DND-41 (cell line): ENCODE data around the gene OR7G1.

ENCODE experiments used
- ATAC-seq: fragments of 200-7000 bp; cut with Tn5 transposase; 3 replicates; pipeline ENCODE4 v1.9.1; 2021; ENCODE audit warnings: low read depth; ENCODE audit not compliant: insufficient read depth
- DNase-seq: peaks from one replicate; pipeline ENCODE4 v3.0.0-alpha.2; 2020
- H2AFZ ChIP-seq: 2 replicates; pipeline ENCODE4 v1.6.0; 2012; ENCODE audit warnings: low read depth, low read length
- H3K27ac ChIP-seq: 2 replicates; pipeline ENCODE4 v1.5.1; 2012; ENCODE audit warnings: low read length, inconsistent platforms
- H3K27me3 ChIP-seq: fragments of 200-600 bp; sonication (generic); 2 replicates; pipeline ENCODE4 v1.6.0; 2012; ENCODE audit warnings: low read length, mild to moderate bottlenecking, inconsistent platforms; ENCODE audit not compliant: insufficient read depth, poor library complexity
- H3K36me3 ChIP-seq: 2 replicates; pipeline ENCODE4 v1.5.1; 2012; ENCODE audit warnings: low read length, inconsistent platforms; ENCODE audit not compliant: insufficient read depth
- H3K4me1 ChIP-seq: 2 replicates; pipeline ENCODE4 v1.5.1; 2012; ENCODE audit warnings: mild to moderate bottlenecking, low read length; ENCODE audit not compliant: insufficient read depth
- H3K4me2 ChIP-seq: 2 replicates; pipeline ENCODE4 v1.6.0; 2012; ENCODE audit warnings: mild to moderate bottlenecking, moderate library complexity, low read length, inconsistent platforms; ENCODE audit not compliant: insufficient read depth
- H3K4me3 ChIP-seq, 2 experiments: fragments of 200-600 bp in 1 of 2; shearing (Covaris generic) in 1 of 2; 2 replicates each; pipeline ENCODE4 v1.5.1; 2012 to 2016; ENCODE audit warnings: inconsistent platforms in 2 of 2, low read length in 2 of 2, mild to moderate bottlenecking in 2 of 2, low read depth in 1 of 2, moderate library complexity in 1 of 2
- H3K79me2 ChIP-seq: 2 replicates; pipeline ENCODE4 v1.6.0; 2012; ENCODE audit warnings: low read length, inconsistent platforms; ENCODE audit not compliant: insufficient read depth
- H3K9ac ChIP-seq: 2 replicates; pipeline ENCODE4 v1.6.0; 2012; ENCODE audit warnings: low read depth, mild to moderate bottlenecking, inconsistent platforms, low read length, moderate library complexity
- H3K9me3 ChIP-seq: 2 replicates; pipeline ENCODE4 v1.5.1; 2012; ENCODE audit warnings: low read length, moderate library complexity, mild to moderate bottlenecking, inconsistent platforms; ENCODE audit not compliant: insufficient read depth, severe bottlenecking
- H4K20me1 ChIP-seq: 2 replicates; pipeline ENCODE4 v1.6.0; 2012; ENCODE audit warnings: low read length; ENCODE audit not compliant: insufficient read depth
- CTCF ChIP-seq: IDR thresholded peaks from 2 replicates; pipeline ENCODE4 v1.5.1; 2012; ENCODE audit warnings: borderline replicate concordance, low read length, moderate library complexity, mild to moderate bottlenecking; ENCODE audit not compliant: poor library complexity, severe bottlenecking; ENCODE audit errors: extremely low read depth
- EZH2 ChIP-seq: IDR thresholded peaks from 3 replicates; pipeline ENCODE4 v1.6.1; 2012; ENCODE audit warnings: borderline replicate concordance, low read depth, mild to moderate bottlenecking, moderate library complexity, low read length, inconsistent platforms; ENCODE audit not compliant: severe bottlenecking

OR7G1 gene, protein sequence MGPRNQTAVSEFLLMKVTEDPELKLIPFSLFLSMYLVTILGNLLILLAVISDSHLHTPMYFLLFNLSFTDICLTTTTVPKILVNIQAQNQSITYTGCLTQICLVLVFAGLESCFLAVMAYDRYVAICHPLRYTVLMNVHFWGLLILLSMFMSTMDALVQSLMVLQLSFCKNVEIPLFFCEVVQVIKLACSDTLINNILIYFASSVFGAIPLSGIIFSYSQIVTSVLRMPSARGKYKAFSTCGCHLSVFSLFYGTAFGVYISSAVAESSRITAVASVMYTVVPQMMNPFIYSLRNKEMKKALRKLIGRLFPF

GRCh38 chr19:9115307-9115813 lies at the start of gene OR7G1:
TSS of gene OR7G1 (minus strand) at chr19:9115763. CDS start at chr19:9115763, 0 bp downstream.
- Histone ChIP-seq H3K27me3 (no peaks in the 10 kb centered on the region), H3K4me1 (no peaks in the 10 kb centered on the region), H2AFZ (no peak within 1 kb of the TSS), H3K4me3 (no peak within 1 kb of the TSS), H3K9ac (no peak within 1 kb of the TSS), H3K9me3 (no peaks in the 10 kb centered on the region), H3K27ac (no peak within 1 kb of the TSS), H3K36me3 (no peaks in the 10 kb centered on the region), H4K20me1 (no peaks in the 10 kb centered on the region), H3K79me2 (no peaks in the 10 kb centered on the region), H3K4me2 (no peak within 1 kb of the TSS)
- TF ChIP-seq EZH2 (no peak), CTCF (no peak)
- ATAC-seq: peak; percentile 37; the same call in 2 of the 3 replicates
- DNase-seq: no peak

DNA sequence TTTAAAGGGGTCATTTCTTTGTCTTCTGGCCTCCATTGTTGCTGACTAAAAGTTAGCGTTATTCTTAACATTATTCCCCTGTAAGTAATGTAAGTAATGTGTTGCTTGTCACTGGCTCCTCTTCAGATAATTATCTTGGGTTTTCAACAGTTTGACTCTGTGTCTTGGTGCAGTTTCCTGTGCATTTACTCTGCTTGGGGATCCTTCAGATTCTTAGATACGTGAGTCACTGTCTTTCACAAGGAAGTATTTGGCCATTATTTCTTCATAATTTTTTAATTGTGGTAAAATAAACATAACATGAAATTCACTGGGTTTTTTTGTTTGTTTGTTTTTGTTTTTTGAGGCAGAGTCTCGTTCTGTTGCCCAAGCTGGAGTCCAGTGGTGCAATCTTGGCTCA lies 49.7 kb upstream of the OR7G1 start:
- Histone ChIP-seq H2AFZ (no peak overlapping the region), H3K4me3 (no peak overlapping the region), H3K27me3 (no peaks in the 10 kb centered on the region), H3K9ac (no peak overlapping the region), H3K79me2 (peaks cover 3% of the 10 kb centered on the region; the same call in 1 of the 2 replicates), H3K4me1 (no peaks in the 10 kb centered on the region), H3K9me3 (no peaks in the 10 kb centered on the region), H3K27ac (no peak overlapping the region), H4K20me1 (peaks cover 16% of the 10 kb centered on the region; the same call in 1 of the 2 replicates), H3K4me2 (no peak overlapping the region), H3K36me3 (peaks cover 51% of the 10 kb centered on the region)
- TF ChIP-seq CTCF (no peak), EZH2 (no peak)
- DNase-seq (no peak), ATAC-seq (no peak)

- peaks cover 83% of the 10 kb centered on the region for H3K36me3 ChIP-seq
- no peak overlapping the region for H3K9ac ChIP-seq
- peaks cover 29% of the 10 kb centered on the region for H3K79me2 ChIP-seq
- H3K4me1 ChIP-seq: no peaks in the 10 kb centered on the region
- H3K4me3 ChIP-seq: no peak overlapping the region
- no peak overlapping the region for H2AFZ ChIP-seq
- no peak for DNase-seq
- no peak for ATAC-seq
- TF ChIP-seq CTCF (no peak), EZH2 (no peak)
- no peaks in the 10 kb centered on the region for H3K27me3 ChIP-seq
- peaks cover 42% of the 10 kb centered on the region for H4K20me1 ChIP-seq
- no peak overlapping the region for H3K27ac ChIP-seq
- H3K4me2 ChIP-seq: no peak overlapping the region
- H3K9me3 ChIP-seq: no peaks in the 10 kb centered on the region
These were observed 45.9 kb upstream of the OR7G1 start for GRCh38 chr19:9161427-9161826.
